ENCODE data around the gene DEAF1.
"Not testable (repeated sequence)": the region's sequence is repeated elsewhere in the genome, so short reads cannot be mapped to it uniquely, and the experiment has no call there.

DEAF1 gene, protein sequence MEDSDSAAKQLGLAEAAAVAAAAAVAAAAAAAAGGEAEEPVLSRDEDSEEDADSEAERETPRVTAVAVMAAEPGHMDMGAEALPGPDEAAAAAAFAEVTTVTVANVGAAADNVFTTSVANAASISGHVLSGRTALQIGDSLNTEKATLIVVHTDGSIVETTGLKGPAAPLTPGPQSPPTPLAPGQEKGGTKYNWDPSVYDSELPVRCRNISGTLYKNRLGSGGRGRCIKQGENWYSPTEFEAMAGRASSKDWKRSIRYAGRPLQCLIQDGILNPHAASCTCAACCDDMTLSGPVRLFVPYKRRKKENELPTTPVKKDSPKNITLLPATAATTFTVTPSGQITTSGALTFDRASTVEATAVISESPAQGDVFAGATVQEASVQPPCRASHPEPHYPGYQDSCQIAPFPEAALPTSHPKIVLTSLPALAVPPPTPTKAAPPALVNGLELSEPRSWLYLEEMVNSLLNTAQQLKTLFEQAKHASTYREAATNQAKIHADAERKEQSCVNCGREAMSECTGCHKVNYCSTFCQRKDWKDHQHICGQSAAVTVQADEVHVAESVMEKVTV

GRCh38 chr11:694563-695287, at the start of gene DEAF1:
TSS of gene DEAF1 (minus strand) at chr11:695222. CDS start at chr11:695047, 175 bp downstream.
- peak; percentile 93 for DNase-seq

DNA sequence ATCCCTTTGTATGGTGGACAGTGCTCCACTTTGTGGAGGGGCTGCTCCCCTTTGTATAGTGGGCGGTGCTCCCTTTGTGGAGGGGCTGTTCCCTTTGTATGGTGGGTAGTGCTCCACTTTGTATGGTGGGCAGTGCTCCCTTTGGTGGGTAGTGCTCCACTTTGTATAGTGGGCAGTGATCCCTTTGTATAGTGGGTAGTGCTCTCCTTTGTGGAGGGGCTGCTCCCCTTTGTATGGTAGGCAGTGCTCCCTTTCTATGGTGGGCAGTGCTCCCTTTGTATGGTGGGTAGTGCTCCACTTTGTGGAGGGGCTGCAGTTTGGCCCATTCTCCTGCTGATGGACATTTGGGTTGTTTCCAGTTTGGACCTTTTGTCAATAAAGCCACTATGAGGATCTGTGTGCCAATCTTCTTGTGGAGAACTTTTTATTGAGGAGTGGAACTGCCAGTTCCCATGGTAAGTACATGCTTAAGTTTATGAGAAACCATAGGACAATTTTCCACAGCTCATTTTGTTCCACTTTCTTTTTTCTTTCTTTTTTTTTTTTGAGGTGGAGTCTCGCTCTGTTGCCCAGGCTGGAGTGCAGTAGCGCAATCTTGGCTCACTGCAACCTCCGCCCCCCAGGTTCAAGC, 47.7 kb upstream of the DEAF1 start:
- no peak for DNase-seq

DNA sequence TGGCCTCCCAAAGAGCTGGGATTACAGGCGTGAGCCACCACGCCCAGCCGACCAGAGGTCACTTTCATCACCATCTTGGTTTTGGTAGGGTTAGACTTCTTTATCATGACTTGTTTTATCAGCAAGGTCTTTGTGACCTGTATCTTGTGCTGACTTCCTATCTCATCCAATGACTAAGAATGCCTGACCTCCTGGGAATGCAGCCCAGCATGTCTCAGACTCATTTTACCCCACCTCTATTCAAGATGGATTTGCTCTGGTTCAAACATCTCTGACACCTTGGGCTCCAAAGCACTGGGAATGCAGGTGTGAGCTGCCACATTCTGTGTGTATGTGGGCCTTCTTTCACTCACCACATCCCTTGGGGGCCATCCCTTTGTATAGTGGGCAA, 47.1 kb upstream of the DEAF1 start:
- no peak for DNase-seq

DNA sequence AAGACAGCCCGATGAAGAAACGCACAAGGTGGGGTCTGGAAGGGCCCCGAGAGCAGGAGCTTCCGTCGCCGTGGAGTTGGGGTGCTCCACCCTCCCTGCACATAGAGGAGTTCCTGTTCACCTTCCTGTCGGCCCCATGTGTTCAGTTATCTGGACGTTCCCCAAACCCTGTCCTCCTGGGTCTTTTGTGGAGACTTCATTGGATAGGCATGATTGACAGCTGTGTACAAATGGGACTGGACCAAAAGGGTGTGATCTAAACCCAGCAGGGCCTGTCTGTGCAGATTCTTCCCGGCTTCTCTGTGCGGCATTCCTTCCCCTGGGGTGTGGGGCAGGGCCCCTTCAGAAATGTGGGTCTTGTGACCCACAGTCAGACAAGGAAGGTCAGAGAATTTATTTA, 42.9 kb upstream of the DEAF1 start:
- not testable (repeated sequence) for DNase-seq

- DNase-seq: no peak
These were observed 42.3 kb upstream of the DEAF1 start for GRCh38 chr11:737366-737765.

DNA sequence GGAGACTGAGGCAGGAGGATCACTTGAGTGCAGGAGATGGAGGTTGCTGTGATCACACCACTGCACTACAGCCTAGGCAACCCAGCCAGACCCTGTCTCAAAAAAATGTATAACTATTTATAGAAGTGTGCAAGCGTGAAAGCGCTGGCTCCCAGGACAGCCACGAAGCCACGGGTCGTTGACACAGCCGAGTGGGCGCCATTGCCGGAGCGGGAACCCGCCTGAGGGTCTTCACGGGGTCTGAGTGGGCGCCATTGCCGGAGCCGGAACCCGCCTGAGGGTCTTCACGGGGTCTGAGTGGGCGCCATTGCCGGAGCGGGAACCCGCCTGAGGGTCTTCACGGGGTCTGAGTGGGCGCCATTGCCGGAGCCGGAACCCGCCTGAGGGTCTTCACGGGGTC, 39.5 kb upstream of the DEAF1 start:
- not testable (repeated sequence) for DNase-seq

- DNase-seq: no peak
These were observed 38.0 kb upstream of the DEAF1 start for GRCh38 chr11:733072-733471.

DNA sequence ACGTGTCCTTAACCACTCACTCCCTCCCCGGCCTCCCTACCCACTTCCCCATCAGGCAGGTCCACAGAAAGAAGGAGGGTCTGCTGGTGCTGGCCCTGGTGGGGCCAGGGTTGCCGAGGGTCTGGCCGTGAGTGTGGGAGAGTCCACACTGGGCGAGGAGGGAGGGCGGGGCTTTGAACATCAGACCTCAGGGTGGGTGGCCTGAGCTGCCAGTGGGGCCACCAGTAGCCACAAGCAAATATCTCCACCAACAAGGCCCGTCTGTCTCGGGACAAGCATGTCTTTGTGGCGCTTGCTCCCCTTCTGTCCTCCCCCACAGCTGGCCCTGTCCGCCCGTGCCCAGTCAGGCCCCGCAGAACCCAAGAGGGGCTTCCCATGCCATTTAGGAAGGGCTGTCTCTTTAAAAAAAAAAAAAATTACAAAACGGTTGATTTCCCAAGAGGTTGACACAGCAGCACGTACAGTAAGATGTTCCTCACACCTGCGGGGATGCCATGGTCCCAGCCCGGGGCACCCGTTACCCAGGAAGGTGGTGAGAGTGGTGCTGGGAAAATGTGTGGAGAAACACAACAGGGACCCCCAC, 34.6 kb upstream of the DEAF1 start:
- no peak for DNase-seq

DNA sequence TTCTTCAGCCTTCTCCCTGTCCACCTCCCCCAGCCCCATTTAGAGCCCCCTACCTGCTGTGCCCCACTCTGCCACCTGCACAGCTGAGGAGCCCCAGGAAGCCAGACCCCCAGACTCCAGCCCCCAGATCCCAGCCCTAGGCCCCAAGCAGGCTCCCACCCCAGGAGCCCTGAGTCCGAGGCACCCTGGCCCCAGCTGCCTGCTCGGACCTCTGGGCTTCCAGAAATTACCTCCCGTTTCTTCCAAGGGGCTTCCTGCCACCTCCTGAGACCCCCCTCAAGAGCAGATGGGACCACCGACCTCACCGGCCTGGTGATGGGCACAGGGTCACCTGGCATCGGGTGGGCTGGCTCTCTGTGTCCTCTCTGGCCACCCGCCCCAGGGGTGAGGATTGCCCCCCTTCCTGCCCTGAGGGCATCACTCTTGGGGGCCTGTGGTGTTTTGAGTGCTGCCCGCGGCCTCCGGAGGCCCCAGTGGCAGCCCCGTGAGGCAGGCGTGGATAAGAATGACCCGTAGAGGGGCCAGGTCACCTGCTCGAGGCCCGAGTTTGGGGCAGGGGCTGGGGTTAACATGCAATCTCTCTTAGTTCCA, 34.0 kb upstream of the DEAF1 start:
- DNase-seq: no peak

- DNase-seq: peak; percentile 18
These were observed 33.1 kb upstream of the DEAF1 start for GRCh38 chr11:727859-728748.

DNA sequence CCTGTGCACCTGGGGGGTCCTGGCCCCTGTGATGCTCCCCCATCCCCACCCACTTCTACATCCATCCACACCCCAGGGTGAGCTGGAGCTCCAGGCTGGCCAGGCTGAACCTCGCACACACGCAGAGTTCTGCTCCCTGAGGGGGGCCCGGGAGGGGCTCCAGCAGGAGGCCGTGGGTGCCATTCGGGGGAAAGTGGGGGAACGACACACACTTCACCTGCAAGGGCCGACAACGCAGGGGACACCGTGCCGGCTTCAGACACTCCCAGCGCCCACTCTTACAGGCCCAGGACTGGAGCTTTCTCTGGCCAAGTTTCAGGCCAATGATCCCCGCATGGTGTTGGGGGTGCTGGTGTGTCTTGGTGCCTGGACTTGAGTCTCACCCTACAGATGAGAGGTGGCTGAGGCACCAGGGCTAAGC, 32.3 kb upstream of the DEAF1 start:
- no peak for DNase-seq

DNA sequence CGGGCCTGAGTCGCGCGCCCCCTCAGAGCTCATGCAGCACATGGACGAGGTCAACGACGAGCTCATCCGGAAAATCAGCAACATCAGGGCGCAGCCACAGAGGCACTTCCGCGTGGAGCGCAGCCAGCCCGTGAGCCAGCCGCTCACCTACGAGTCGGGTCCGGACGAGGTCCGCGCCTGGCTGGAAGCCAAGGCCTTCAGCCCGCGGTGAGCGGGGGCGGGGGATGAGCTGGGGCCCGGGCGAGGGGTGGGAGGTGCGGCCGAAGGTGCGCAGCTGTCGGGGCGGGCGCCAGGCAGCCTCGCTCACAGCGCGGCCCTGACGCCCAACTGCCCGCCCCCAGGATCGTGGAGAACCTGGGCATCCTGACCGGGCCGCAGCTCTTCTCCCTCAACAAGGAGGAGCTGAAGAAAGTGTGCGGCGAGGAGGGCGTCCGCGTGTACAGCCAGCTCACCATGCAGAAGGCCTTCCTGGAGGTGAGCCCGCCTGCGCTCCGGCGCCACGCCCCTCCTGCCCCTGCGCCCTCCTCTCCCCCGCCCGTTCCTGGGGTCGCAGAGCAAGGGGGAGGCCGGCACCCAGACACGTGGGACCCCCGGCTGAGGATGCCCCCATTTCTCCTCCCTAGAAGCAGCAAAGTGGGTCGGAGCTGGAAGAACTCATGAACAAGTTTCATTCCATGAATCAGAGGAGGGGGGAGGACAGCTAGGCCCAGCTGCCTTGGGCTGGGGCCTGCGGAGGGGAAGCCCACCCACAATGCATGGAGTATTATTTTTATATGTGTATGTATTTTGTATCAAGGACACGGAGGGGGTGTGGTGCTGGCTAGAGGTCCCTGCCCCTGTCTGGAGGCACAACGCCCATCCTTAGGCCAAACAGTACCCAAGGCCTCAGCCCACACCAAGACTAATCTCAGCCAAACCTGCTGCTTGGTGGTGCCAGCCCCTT, 31.5 kb upstream of the DEAF1 start:
- DNase-seq: peak; percentile 48

DNA sequence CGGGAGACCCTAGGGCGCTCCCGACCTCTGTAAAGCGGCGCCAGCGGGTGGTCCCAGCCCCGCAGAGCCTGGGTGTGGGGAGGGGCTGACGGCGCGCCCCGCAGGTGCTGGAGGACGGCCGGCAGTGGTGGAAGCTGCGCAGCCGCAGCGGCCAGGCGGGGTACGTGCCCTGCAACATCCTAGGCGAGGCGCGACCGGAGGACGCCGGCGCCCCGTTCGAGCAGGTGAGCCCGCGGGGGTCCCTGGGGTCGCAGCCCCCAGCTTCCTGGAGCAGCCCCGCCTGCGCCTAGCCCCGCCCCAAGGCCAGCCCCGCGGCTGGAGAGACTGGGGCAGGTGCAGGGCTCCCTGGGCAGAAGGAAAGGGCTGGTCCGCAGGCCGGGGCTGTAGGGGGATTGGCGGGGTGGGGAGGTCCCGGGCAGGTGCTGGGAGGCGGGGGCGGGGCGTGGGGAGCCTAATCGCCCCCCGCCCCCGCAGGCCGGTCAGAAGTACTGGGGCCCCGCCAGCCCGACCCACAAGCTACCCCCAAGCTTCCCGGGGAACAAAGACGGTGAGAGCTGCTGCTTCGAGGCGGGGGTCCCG, 30.7 kb upstream of the DEAF1 start:
- DNase-seq: peak; percentile 26

DNA sequence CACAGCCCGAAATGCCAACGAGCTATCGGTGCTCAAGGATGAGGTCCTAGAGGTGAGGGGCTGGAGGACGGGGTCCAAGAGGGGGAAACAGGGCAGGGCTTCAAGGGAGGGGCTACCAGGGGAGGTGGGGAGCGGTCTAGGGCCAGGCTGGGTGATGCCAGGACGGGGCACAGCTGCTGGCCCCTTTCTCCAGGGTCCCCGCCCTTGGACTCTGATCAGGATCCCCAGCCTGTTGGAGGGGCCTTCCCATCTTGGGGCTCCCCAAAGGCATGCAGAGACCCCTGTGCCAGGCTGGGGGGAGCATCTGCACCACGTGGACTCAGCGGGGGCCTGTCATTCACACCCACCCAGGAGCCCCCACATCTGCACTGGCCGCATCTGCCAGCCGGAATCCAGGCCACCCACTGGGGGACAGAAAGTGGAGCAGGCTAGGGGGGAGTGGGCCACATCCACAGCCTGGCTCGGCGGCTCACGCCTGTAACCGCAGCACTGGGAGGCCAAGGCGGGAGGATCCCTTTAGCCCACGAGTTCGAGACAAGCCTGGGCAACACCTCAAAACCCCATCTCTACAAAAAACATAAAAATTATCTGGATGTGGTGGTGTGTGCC, 29.9 kb upstream of the DEAF1 start:
- DNase-seq: no peak

GRCh38 chr11:724049-724777, 29.2 kb upstream of the DEAF1 start:
- DNase-seq: no peak

GRCh38 chr11:723120-723883, 28.3 kb upstream of the DEAF1 start:
- peak; percentile 27 for DNase-seq

DNA sequence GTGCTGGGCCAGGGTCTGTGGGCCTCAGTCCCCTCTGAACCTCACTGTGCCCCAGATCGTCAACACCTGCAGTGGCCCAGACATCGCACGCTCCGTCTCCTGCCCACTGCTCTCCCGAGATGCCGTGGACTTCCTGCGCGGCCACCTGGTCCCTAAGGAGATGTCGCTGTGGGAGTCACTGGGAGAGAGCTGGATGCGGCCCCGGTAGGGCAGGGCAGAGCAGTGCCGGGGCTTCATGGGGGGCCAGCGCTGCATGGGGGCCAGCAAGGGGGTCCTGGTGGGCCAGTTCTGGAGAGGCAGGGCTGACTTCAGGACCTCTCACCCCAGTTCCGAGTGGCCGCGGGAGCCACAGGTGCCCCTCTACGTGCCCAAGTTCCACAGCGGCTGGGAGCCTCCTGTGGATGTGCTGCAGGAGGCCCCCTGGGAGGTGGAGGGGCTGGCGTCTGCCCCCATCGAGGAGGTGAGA, 27.4 kb upstream of the DEAF1 start:
- no peak for DNase-seq
